Measurements from ENCODE around the gene TENM4.

GRCh38 chr11:78656984-78657383 lies 783.8 kb downstream of the TENM4 start:
- no peak for TF ChIP-seq CTCF (IDR thresholded peaks at IDR 0.05)
- TF ChIP-seq POLR2AphosphoS5 (IDR thresholded peaks at IDR 0.05; ENCODE audit: low read depth, low read length): no peak
- TF ChIP-seq TCF7L2 (IDR thresholded peaks at IDR 0.05; ENCODE audit: low read depth, low read length): no peak
